Uterus (tissue), 2 donors: ENCODE data around the gene NRROS.

ENCODE experiments used
- POLR2A ChIP-seq, 2 donors: fragments of 450-650 bp; IDR thresholded peaks; one replicate each; pipeline ENCODE4 v1.6.1; 2016; ENCODE audit warnings: antibody characterized with exemption in 2 of 2, mild to moderate bottlenecking in 1 of 2, moderate library complexity in 1 of 2
- TF ChIP-seq, protein P1 (sequence below), 4 experiments: fragments of 200-600 bp in 2 of 4; fragments of 450-650 bp in 2 of 4; sonication (generic) in 2 of 4; IDR thresholded peaks; one replicate each; pipeline ENCODE4 v1.5.1; 2016 to 2019; ENCODE audit warnings: antibody characterized with exemption in 4 of 4, mild to moderate bottlenecking in 2 of 4, moderate library complexity in 1 of 4

DNA sequence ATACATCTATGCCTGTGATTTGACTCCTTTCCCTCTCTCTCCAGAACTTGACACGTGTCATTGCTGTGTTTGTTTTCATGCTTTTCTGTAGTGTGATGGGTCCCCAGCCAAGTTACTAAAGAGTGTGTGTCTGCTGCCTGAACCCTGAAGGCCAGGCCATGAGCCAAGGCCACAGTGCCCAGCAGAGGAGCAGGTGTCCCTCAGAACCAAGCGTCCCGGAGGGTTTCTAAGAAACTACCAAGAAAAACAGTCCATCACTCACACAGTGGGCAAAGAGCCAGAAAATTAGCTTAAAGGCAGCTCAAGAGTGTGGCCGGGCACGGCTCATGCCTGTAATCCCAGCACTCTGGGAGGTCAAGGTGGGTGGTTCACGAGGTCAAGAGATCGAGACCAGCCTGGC, 35.8 kb upstream of the NRROS start:
- TF ChIP-seq, protein P1, sequence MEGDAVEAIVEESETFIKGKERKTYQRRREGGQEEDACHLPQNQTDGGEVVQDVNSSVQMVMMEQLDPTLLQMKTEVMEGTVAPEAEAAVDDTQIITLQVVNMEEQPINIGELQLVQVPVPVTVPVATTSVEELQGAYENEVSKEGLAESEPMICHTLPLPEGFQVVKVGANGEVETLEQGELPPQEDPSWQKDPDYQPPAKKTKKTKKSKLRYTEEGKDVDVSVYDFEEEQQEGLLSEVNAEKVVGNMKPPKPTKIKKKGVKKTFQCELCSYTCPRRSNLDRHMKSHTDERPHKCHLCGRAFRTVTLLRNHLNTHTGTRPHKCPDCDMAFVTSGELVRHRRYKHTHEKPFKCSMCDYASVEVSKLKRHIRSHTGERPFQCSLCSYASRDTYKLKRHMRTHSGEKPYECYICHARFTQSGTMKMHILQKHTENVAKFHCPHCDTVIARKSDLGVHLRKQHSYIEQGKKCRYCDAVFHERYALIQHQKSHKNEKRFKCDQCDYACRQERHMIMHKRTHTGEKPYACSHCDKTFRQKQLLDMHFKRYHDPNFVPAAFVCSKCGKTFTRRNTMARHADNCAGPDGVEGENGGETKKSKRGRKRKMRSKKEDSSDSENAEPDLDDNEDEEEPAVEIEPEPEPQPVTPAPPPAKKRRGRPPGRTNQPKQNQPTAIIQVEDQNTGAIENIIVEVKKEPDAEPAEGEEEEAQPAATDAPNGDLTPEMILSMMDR (IDR thresholded peaks at IDR 0.05), result no peak
- TF ChIP-seq POLR2A (IDR thresholded peaks at IDR 0.05), result no peak
